Measurements from ENCODE around the gene PLEKHH3.

The PLEKHH3 gene

DNA sequence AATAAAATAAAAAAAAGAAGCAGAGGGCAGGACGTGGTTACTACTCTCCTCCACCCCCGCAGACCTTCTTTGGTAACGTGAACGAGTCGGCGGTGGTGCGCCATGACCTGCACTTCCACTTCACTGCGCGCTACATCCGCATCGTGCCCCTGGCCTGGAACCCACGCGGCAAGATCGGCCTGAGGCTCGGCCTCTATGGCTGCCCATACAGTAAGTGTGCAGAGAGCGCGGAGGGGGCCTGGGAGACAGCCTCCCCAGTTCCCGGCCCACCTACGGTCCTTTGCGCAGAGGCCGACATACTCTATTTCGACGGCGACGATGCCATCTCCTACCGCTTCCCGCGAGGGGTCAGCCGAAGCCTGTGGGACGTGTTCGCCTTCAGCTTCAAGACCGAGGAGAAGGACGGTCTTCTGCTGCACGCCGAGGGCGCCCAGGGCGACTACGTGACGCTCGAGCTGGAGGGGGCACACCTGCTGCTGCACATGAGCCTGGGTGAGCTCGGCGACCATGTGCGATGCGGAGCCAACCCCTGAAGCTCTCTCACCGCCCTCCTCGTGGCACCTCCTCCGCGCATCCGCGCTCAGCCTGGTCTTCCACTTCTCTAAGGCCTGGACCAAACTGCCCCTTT, 8.2 kb upstream of the PLEKHH3 start:
- H3F3A ChIP-seq (ENCODE audit: low read depth), result no peaks in the 10 kb centered on the region
- no peak overlapping the region for H3K4me3 ChIP-seq (ENCODE audit: low read length, poor library complexity, severe bottlenecking)
- peaks cover 5% of the 10 kb centered on the region; the same call in 1 of the 2 replicates for H3K79me2 ChIP-seq (ENCODE audit: insufficient read depth, low read length)
- no peaks in the 10 kb centered on the region for H3K36me3 ChIP-seq (ENCODE audit: insufficient read depth, low read length)
- H3K4me1 ChIP-seq (ENCODE audit: insufficient read depth, low read length, poor library complexity, severe bottlenecking), result peaks cover 19% of the 10 kb centered on the region
- H3K9me2 ChIP-seq (replicated peaks; ENCODE audit: low read depth, low read length), result no peaks in the 10 kb centered on the region
- no peak overlapping the region for H3K4me2 ChIP-seq (ENCODE audit: low read depth, low read length, poor library complexity, severe bottlenecking)
- H4K20me1 ChIP-seq (ENCODE audit: insufficient read depth, low read length, poor library complexity, severe bottlenecking), result no peaks in the 10 kb centered on the region
- H3K27me3 ChIP-seq (ENCODE audit: insufficient read depth, low read length, poor library complexity, severe bottlenecking), result no peaks in the 10 kb centered on the region
- H3K9ac ChIP-seq (ENCODE audit: low read depth, low read length, poor library complexity, severe bottlenecking), result no peak overlapping the region
- H3K9me3 ChIP-seq (ENCODE audit: insufficient read depth, low read depth, low read length), result no peaks in the 10 kb centered on the region
- H2AFZ ChIP-seq (ENCODE audit: low read length), result no peak overlapping the region
- TF ChIP-seq, protein P1, sequence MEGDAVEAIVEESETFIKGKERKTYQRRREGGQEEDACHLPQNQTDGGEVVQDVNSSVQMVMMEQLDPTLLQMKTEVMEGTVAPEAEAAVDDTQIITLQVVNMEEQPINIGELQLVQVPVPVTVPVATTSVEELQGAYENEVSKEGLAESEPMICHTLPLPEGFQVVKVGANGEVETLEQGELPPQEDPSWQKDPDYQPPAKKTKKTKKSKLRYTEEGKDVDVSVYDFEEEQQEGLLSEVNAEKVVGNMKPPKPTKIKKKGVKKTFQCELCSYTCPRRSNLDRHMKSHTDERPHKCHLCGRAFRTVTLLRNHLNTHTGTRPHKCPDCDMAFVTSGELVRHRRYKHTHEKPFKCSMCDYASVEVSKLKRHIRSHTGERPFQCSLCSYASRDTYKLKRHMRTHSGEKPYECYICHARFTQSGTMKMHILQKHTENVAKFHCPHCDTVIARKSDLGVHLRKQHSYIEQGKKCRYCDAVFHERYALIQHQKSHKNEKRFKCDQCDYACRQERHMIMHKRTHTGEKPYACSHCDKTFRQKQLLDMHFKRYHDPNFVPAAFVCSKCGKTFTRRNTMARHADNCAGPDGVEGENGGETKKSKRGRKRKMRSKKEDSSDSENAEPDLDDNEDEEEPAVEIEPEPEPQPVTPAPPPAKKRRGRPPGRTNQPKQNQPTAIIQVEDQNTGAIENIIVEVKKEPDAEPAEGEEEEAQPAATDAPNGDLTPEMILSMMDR (conservative IDR thresholded peaks at IDR 0.05; ENCODE audit: low read length), result no peak
- TF ChIP-seq EZH2phosphoT487 (IDR thresholded peaks at IDR 0.05; ENCODE audit: borderline replicate concordance), result no peak

DNA sequence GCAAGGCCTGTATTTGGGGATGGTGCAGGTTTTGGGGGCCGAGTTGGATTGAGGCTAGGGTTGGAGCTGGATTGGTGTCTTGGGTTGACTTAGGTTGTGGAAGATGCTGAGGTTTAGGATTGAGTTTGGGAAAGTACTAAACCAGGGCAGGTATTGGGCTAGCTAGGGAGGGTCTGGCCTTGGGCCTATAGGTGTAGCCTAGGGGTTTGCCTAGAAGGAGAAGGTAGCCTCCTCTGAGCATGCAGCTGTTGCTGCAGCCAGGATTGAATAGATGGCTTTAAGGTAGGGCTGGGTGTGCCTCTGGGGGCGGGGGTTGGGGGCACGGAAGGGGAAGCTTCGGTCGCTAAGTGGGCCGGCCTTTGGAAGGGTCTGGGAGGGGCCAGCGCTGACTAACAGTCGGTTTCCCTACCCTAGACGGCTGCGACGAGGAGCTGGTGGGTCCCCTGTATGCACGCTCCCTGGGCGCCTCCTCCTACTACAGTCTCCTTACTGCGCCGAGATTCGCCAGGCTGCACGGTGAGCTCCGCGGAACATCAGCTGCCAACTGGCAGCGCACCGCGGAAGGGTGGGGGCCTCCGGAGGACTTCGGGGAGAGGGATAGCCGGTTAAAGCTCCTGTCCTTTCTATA, 6.7 kb upstream of the PLEKHH3 start:
- Histone ChIP-seq H3K9ac (ENCODE audit: low read depth, low read length, poor library complexity, severe bottlenecking) (no peak overlapping the region), H3K36me3 (ENCODE audit: insufficient read depth, low read length) (no peaks in the 10 kb centered on the region), H4K20me1 (ENCODE audit: insufficient read depth, low read length, poor library complexity, severe bottlenecking) (no peaks in the 10 kb centered on the region), H3K4me2 (ENCODE audit: low read depth, low read length, poor library complexity, severe bottlenecking) (no peak overlapping the region), H3F3A (ENCODE audit: low read depth) (peaks cover 2% of the 10 kb centered on the region; the same call in 1 of the 2 replicates), H3K9me3 (ENCODE audit: insufficient read depth, low read depth, low read length) (no peaks in the 10 kb centered on the region), H3K27me3 (ENCODE audit: insufficient read depth, low read length, poor library complexity, severe bottlenecking) (no peaks in the 10 kb centered on the region), H3K4me3 (ENCODE audit: low read length, poor library complexity, severe bottlenecking) (no peak overlapping the region), H3K79me2 (ENCODE audit: insufficient read depth, low read length) (peaks cover 5% of the 10 kb centered on the region; the same call in 1 of the 2 replicates), H2AFZ (ENCODE audit: low read length) (no peak overlapping the region), H3K4me1 (ENCODE audit: insufficient read depth, low read length, poor library complexity, severe bottlenecking) (peaks cover 28% of the 10 kb centered on the region), H3K9me2 (replicated peaks; ENCODE audit: low read depth, low read length) (no peaks in the 10 kb centered on the region)
- TF ChIP-seq EZH2phosphoT487 (IDR thresholded peaks at IDR 0.05; ENCODE audit: borderline replicate concordance), result no peak

DNA sequence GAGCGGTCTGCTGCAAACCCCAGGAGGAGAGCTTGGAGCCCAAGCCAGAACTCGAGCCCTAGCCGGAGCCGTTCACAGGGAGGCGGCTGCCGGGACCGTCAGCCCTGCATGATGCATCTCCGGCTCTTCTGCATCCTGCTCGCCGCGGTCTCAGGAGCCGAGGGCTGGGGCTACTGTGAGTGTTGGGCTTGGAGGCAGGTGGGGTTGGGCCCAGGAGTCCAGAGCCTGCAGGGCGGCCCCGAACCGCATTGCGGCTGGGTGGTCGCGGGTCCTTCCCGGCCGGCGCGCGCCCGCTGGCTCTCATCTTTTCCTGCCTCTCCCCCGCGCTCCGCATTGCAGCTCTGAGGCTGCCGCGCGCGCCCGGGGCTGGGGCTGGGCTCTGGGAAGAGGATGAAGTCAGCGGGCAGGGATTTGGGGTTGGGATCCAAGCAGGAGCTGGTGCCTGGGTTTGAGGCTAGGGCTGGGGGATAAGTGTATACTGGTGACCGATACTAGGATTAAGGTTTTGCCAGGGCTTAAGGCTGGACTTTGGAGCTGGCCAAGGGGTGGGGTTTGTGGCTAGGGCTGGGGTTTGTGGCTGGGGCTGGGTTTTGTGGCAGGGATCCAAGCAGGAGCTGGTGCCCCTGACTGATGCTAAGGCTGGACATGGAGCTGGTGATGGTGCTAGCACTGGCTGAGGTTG, 6.1 kb upstream of the PLEKHH3 start:
- Histone ChIP-seq H3K9me2 (replicated peaks; ENCODE audit: low read depth, low read length) (no peaks in the 10 kb centered on the region), H3K9me3 (ENCODE audit: insufficient read depth, low read depth, low read length) (no peaks in the 10 kb centered on the region), H3K4me3 (ENCODE audit: low read length, poor library complexity, severe bottlenecking) (no peak overlapping the region), H4K20me1 (ENCODE audit: insufficient read depth, low read length, poor library complexity, severe bottlenecking) (no peaks in the 10 kb centered on the region), H3K79me2 (ENCODE audit: insufficient read depth, low read length) (peaks cover 5% of the 10 kb centered on the region; the same call in 1 of the 2 replicates), H3K4me1 (ENCODE audit: insufficient read depth, low read length, poor library complexity, severe bottlenecking) (peaks cover 29% of the 10 kb centered on the region), H3K9ac (ENCODE audit: low read depth, low read length, poor library complexity, severe bottlenecking) (no peak overlapping the region), H3K4me2 (ENCODE audit: low read depth, low read length, poor library complexity, severe bottlenecking) (no peak overlapping the region), H3K36me3 (ENCODE audit: insufficient read depth, low read length) (no peaks in the 10 kb centered on the region), H3F3A (ENCODE audit: low read depth) (peaks cover 5% of the 10 kb centered on the region; the same call in 1 of the 2 replicates), H2AFZ (ENCODE audit: low read length) (no peak overlapping the region), H3K27me3 (ENCODE audit: insufficient read depth, low read length, poor library complexity, severe bottlenecking) (no peaks in the 10 kb centered on the region)
- TF ChIP-seq EZH2phosphoT487 (IDR thresholded peaks at IDR 0.05; ENCODE audit: borderline replicate concordance), result no peak
- TF ChIP-seq, protein P1 (conservative IDR thresholded peaks at IDR 0.05; ENCODE audit: low read length), result no peak

Data from Loucy (cell line).